Left lung (tissue), 10 donors: Measurements from ENCODE around the gene RECQL5. TPM values are rescaled to one million over a fixed set of nuclear protein-coding genes. Genes with fewer than 3 reads are reported as not detected.

ENCODE experiments used
- ATAC-seq: fragments of 200-7000 bp; cut with Tn5 transposase; one replicate; pipeline ENCODE4 v1.9.1; 2020; ENCODE audit warnings: moderate library complexity
- DNase-seq, 4 donors: peaks; one replicate each; pipeline ENCODE4 v3.0.0-alpha.2; 2013 to 2020
- H3K27ac ChIP-seq, 2 donors: fragments of 200-600 bp; sonication (generic) in 1 of 2; one replicate each; pipeline versions ENCODE4 v1.5.0 to v1.8.0; 2020 to 2021
- H3K27me3 ChIP-seq, 2 donors: fragments of 200-600 bp; sonication (generic) in 1 of 2; one replicate each; pipeline versions ENCODE4 v1.5.0 to v1.8.0; 2020 to 2021
- H3K36me3 ChIP-seq, 2 donors: fragments of 200-600 bp; sonication (generic) in 1 of 2; one replicate each; pipeline versions ENCODE4 v1.5.0 to v1.8.0; 2020 to 2021
- H3K4me1 ChIP-seq, 2 donors: fragments of 200-600 bp; one replicate each; pipeline ENCODE4 v1.8.0; 2021
- H3K4me3 ChIP-seq, 2 donors: fragments of 200-600 bp; sonication (generic) in 1 of 2; one replicate each; pipeline versions ENCODE4 v1.5.0 to v1.8.0; 2020 to 2021; ENCODE audit warnings: mild to moderate bottlenecking in 1 of 2
- H3K9me3 ChIP-seq, 2 donors: fragments of 200-600 bp; sonication (generic) in 1 of 2; one replicate each; pipeline versions ENCODE4 v1.5.0 to v1.8.0; 2020 to 2021
- CTCF ChIP-seq, 2 donors: fragments of 200-600 bp; sonication (generic) in 1 of 2; IDR thresholded peaks; one replicate each; pipeline versions ENCODE4 v1.5.0 to v1.8.0; 2021; ENCODE audit warnings: antibody characterized with exemption in 2 of 2
- intact Hi-C, 2 donors: fragments of 100-400 bp; cut with DNase I; formaldehyde crosslinking; loops; one replicate each; pipeline versions ENCODE4 v1.11.2 to v1.14.2; 2022
- polyA plus RNA-seq, 6 donors: library from polyadenylated mRNA; unstranded; fragments of 120-200 nt; gene quantifications; one replicate each; pipeline ENCODE4 v1.2.1, GENCODE V29; 2013; ENCODE audit not compliant: insufficient read length in 6 of 6
- total RNA-seq, 2 donors: library from RNA; stranded (reverse); fragmentation: NEBNext Ultra II Directional; extraction: Animal tissue kit (Norgen Biotek cat#: 25700); gene quantifications; one replicate each; pipeline ENCODE4 v1.2.1, GENCODE V29; 2021
- donor health status: DM: no; HTN: yes; CAD: no.
- donor health status: DM: no; HTN: no; CAD: no.

Gene RECQL5
- total and polyA plus RNA-seq, 8 donors = 28.5 to 43.0 (median 34.5) TPM

GRCh38 chr17:75617218-75617617 is 49.7 kb downstream of the RECQL5 start:
- Histone ChIP-seq H3K4me3 (no peak overlapping the region), H3K27me3 (no peaks in the 10 kb centered on the region), H3K4me1 (no peaks in the 10 kb centered on the region), H3K9me3 (no peaks in the 10 kb centered on the region), H3K36me3 (peaks cover 0 to 100% of the 10 kb centered on the region in 2 donors), H3K27ac (no peak overlapping the region)
- intact Hi-C loops = no loop called here
- DNase-seq (no peak), ATAC-seq (no peak)
- no peak for TF ChIP-seq CTCF (IDR thresholded peaks at IDR 0.05)

- TF ChIP-seq CTCF (IDR thresholded peaks at IDR 0.05) = no peak
- Histone ChIP-seq H3K4me1 (no peaks in the 10 kb centered on the region), H3K27me3 (no peaks in the 10 kb centered on the region), H3K4me3 (no peak overlapping the region), H3K36me3 (peaks cover 0 to 100% of the 10 kb centered on the region in 2 donors), H3K27ac (no peak overlapping the region), H3K9me3 (no peaks in the 10 kb centered on the region)
- DNase-seq (no peak), ATAC-seq (no peak)
- intact Hi-C loops = no loop called here
Measured at GRCh38 chr17:75616521-75617122, 50.3 kb downstream of the RECQL5 start.

- H3K27ac ChIP-seq = no peak overlapping the region
- H3K27me3 ChIP-seq = no peaks in the 10 kb centered on the region
- no peaks in the 10 kb centered on the region for H3K9me3 ChIP-seq
- peaks cover 0 to 100% of the 10 kb centered on the region in 2 donors for H3K36me3 ChIP-seq
- DNase-seq = no peak
- no peak overlapping the region for H3K4me3 ChIP-seq
- no peaks in the 10 kb centered on the region for H3K4me1 ChIP-seq
- ATAC-seq = no peak
- TF ChIP-seq CTCF (IDR thresholded peaks at IDR 0.05) = no peak
- intact Hi-C loops = no loop called here
Measured at GRCh38 chr17:75615301-75615700, 51.7 kb downstream of the RECQL5 start.

- Histone ChIP-seq H3K27me3 (no peaks in the 10 kb centered on the region), H3K4me3 (no peak overlapping the region), H3K9me3 (no peaks in the 10 kb centered on the region), H3K27ac (no peak overlapping the region), H3K4me1 (no peaks in the 10 kb centered on the region), H3K36me3 (peaks cover 0 to 98% of the 10 kb centered on the region in 2 donors)
- ATAC-seq (no peak), DNase-seq (no peak)
- no peak for TF ChIP-seq CTCF (IDR thresholded peaks at IDR 0.05)
- intact Hi-C loops = no loop called here
Measured at GRCh38 chr17:75614556-75615270, 52.2 kb downstream of the RECQL5 start.

- no peak overlapping the region for H3K27ac ChIP-seq
- intact Hi-C loops = no loop called here
- DNase-seq (no peak), ATAC-seq (no peak)
- H3K27me3 ChIP-seq = no peaks in the 10 kb centered on the region
- no peaks in the 10 kb centered on the region for H3K9me3 ChIP-seq
- no peak for TF ChIP-seq CTCF (IDR thresholded peaks at IDR 0.05)
- H3K36me3 ChIP-seq = peaks cover 0 to 91% of the 10 kb centered on the region in 2 donors
- no peak overlapping the region for H3K4me3 ChIP-seq
- no peaks in the 10 kb centered on the region for H3K4me1 ChIP-seq
Measured at GRCh38 chr17:75614006-75614405, 52.9 kb downstream of the RECQL5 start.
